Measurements from ENCODE around the gene THSD1. TPM values are rescaled to one million over a fixed set of nuclear protein-coding genes. Genes with fewer than 3 reads are reported as not detected.

The THSD1 gene
- total RNA-seq, 1 donor from 2014 or later: 346 TPM

DNA sequence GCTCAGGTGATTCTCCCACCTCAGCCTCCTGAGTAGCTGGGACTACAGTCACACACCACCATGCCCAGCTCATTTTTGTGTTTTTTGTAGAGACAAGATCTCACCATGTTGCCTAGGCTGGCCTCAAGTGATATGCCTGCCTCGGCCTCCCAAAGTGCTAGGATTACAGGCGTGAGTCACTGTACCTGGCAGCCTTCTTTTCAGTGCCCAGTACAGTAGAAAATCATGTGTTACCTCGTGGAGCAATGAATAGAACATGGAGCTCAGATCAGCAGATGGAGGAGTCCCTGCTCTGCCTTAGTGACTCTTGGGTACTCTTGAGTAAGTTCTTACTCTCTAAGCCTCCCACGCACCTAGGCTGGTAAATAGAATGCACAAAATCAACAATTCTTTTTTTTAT, 44.7 kb downstream of the THSD1 start:
- no peak overlapping the region for H3K27ac Mint-ChIP-seq (ENCODE audit: unreplicated experiment)
- peaks cover 3% of the 10 kb centered on the region for H3K27me3 Mint-ChIP-seq (ENCODE audit: unreplicated experiment)
- H3K4me3 Mint-ChIP-seq (ENCODE audit: unreplicated experiment): no peak overlapping the region
- TF ChIP-seq, protein P1, sequence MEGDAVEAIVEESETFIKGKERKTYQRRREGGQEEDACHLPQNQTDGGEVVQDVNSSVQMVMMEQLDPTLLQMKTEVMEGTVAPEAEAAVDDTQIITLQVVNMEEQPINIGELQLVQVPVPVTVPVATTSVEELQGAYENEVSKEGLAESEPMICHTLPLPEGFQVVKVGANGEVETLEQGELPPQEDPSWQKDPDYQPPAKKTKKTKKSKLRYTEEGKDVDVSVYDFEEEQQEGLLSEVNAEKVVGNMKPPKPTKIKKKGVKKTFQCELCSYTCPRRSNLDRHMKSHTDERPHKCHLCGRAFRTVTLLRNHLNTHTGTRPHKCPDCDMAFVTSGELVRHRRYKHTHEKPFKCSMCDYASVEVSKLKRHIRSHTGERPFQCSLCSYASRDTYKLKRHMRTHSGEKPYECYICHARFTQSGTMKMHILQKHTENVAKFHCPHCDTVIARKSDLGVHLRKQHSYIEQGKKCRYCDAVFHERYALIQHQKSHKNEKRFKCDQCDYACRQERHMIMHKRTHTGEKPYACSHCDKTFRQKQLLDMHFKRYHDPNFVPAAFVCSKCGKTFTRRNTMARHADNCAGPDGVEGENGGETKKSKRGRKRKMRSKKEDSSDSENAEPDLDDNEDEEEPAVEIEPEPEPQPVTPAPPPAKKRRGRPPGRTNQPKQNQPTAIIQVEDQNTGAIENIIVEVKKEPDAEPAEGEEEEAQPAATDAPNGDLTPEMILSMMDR (IDR thresholded peaks at IDR 0.05; ENCODE audit: unreplicated experiment): no peak
- DNase-seq (ENCODE audit: low spot score): no peak
- peaks cover 4% of the 10 kb centered on the region for H3K36me3 Mint-ChIP-seq (ENCODE audit: low read depth, unreplicated experiment)
- H3K9me3 Mint-ChIP-seq (ENCODE audit: unreplicated experiment): no peaks in the 10 kb centered on the region
- peaks cover 9% of the 10 kb centered on the region for H3K4me1 Mint-ChIP-seq (ENCODE audit: unreplicated experiment)

DNA sequence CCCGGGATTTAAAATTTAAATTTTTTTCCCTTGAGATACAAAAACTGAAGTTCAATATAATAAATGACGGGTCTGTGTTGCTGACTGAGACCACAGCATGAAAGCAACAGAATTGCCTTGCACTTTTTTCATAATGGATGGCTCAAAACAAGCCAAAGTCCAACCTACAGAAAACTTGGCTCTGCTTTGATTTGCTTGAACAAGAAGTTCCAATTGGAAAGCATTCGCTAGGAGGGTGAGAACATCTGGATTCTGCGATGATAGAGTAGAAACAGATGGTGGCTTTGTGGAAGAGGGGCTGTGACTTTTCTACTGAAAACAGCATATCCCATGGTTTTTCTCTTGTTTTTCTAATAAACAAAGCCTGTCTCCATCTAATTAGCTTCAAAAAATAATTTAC, 46.4 kb downstream of the THSD1 start:
- TF ChIP-seq, protein P1 (IDR thresholded peaks at IDR 0.05; ENCODE audit: unreplicated experiment): no peak
- Mint-ChIP-seq H3K27ac (ENCODE audit: unreplicated experiment) (no peak overlapping the region), H3K4me3 (ENCODE audit: unreplicated experiment) (no peak overlapping the region), H3K27me3 (ENCODE audit: unreplicated experiment) (peaks cover 1% of the 10 kb centered on the region), H3K36me3 (ENCODE audit: low read depth, unreplicated experiment) (peaks cover 4% of the 10 kb centered on the region), H3K9me3 (ENCODE audit: unreplicated experiment) (no peaks in the 10 kb centered on the region), H3K4me1 (ENCODE audit: unreplicated experiment) (peaks cover 9% of the 10 kb centered on the region)
- DNase-seq (ENCODE audit: low spot score): no peak

DNA sequence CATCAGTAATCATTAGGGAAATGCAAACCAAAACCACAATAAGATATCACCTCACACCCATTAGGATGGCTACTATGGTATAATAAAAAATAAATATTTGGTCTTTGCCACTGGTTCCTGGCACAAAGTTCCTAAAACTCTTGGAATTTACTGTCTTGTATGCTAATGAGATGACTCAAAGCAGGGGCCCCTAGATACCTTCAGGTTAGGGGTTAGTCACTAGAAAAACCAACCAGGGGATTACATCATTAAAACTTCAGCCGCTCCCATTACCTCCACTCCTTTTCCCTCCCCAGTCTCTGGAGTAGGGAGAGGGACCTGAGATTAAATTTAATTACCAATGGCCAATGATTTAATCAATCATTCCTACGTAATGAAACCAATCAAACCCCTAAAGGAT, 49.6 kb downstream of the THSD1 start:
- TF ChIP-seq, protein P1 (IDR thresholded peaks at IDR 0.05; ENCODE audit: unreplicated experiment): no peak
- no peaks in the 10 kb centered on the region for H3K36me3 Mint-ChIP-seq (ENCODE audit: low read depth, unreplicated experiment)
- H3K27me3 Mint-ChIP-seq (ENCODE audit: unreplicated experiment): peaks cover 1% of the 10 kb centered on the region
- no peaks in the 10 kb centered on the region for H3K9me3 Mint-ChIP-seq (ENCODE audit: unreplicated experiment)
- H3K4me1 Mint-ChIP-seq (ENCODE audit: unreplicated experiment): peaks cover 6% of the 10 kb centered on the region
- H3K4me3 Mint-ChIP-seq (ENCODE audit: unreplicated experiment): no peak overlapping the region
- DNase-seq (ENCODE audit: low spot score): no peak
- no peak overlapping the region for H3K27ac Mint-ChIP-seq (ENCODE audit: unreplicated experiment)

DNA sequence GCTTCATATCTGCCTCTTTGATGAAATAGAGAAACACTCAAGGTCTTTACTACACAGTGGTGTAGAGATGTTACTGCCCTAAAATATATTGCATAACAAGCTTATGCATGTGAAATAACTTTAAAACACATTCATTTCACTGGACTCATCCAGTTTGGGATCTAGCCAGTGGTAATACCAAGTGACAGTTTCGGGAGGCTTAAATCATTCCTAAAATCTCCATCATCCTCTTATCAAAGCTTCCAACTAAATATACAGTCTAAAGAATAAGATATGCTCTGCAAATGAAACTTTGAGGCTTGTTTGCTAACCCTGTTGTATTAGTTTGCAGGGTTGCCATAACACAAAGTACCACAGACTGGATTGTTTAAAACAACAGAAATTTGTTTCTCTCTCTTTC, 52.8 kb downstream of the THSD1 start:
- TF ChIP-seq, protein P1 (IDR thresholded peaks at IDR 0.05; ENCODE audit: unreplicated experiment): no peak
- Mint-ChIP-seq H3K36me3 (ENCODE audit: low read depth, unreplicated experiment) (no peaks in the 10 kb centered on the region), H3K4me3 (ENCODE audit: unreplicated experiment) (no peak overlapping the region), H3K9me3 (ENCODE audit: unreplicated experiment) (no peaks in the 10 kb centered on the region), H3K27ac (ENCODE audit: unreplicated experiment) (no peak overlapping the region), H3K4me1 (ENCODE audit: unreplicated experiment) (peaks cover 6% of the 10 kb centered on the region), H3K27me3 (ENCODE audit: unreplicated experiment) (peaks cover 1% of the 10 kb centered on the region)
- no peak for DNase-seq (ENCODE audit: low spot score)

DNA sequence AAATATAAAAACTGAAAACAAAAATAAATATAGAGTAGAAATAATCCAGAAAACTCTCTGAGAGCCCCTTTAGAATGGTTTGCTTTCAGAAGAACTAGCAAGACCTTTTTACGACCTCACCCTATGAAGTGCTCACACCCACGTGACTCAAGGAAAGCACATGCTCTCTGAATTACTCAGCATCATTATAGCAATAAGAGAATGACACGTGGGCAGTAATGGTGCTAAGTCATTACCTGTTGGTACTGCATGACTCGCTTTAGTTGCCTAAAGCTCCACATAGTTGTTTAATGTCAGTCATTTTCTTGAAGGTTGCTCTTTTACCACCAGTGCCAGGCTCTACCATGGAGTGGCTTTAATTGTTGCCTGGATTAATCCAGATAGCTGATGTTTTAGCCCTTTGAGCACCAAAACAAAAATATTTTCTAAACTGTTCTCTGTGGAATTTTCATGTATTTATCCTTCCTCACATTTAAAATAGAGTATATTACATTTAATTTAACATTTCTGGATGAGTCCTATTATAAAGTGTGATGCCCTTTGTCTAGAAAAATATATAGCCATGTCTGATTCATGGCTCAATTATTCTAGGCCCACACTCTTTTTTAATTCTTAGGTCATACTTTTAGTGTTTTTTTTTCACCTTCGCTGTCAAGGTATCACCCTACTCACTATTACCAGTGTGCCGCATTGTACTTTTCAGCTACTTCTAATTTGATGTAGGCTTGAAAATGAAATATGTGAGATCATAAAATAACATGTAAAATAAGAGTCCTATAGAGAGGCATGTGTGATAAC, 56.8 kb downstream of the THSD1 start:
- TF ChIP-seq, protein P1 (IDR thresholded peaks at IDR 0.05; ENCODE audit: unreplicated experiment): no peak
- Mint-ChIP-seq H3K27me3 (ENCODE audit: unreplicated experiment) (no peaks in the 10 kb centered on the region), H3K27ac (ENCODE audit: unreplicated experiment) (no peak overlapping the region), H3K4me3 (ENCODE audit: unreplicated experiment) (no peak overlapping the region), H3K4me1 (ENCODE audit: unreplicated experiment) (no peaks in the 10 kb centered on the region), H3K36me3 (ENCODE audit: low read depth, unreplicated experiment) (no peaks in the 10 kb centered on the region), H3K9me3 (ENCODE audit: unreplicated experiment) (no peaks in the 10 kb centered on the region)
- DNase-seq (ENCODE audit: low spot score): no peak
